H1 (cell line): ENCODE measurements around the gene SPATA22. TPM values are rescaled to one million over a fixed set of nuclear protein-coding genes. Genes with fewer than 3 reads are reported as not detected.

Source experiments
- CTCF ChIA-PET: fragments of 300-600 bp; sonication (Branson Sonifier 250); formaldehyde crosslinking; loops from one replicate; lab custom pipeline; 2021; ENCODE audit not compliant: partially characterized antibody; lab: Charles Lee
- POLR2A ChIA-PET: fragments of 300-600 bp; sonication (Branson Sonifier 250); formaldehyde crosslinking; loops from one replicate; lab custom pipeline; 2021; ENCODE audit warnings: inconsistent platforms; ENCODE audit not compliant: partially characterized antibody; lab: Charles Lee
- DNase-seq, 2 experiments: peaks; one replicate each; pipeline versions ENCODE4 v3.0.0 to v3.0.0-alpha.2; 2010 to 2022; ENCODE audit warnings: low spot score in 2 of 2, low read depth in 1 of 2, mixed read lengths in 1 of 2
- FAIRE-seq: peaks from 2 replicates; lab custom pipeline; 2011; peaks lifted over from hg19 to GRCh38; lab: Jason Lieb, UNC
- H2AFZ ChIP-seq: 2 replicates; pipeline ENCODE4 v1.8.1; 2012; ENCODE audit warnings: low read length, inconsistent platforms
- H2AK5ac ChIP-seq: 2 replicates; pipeline ENCODE4 v1.6.1; 2013; ENCODE audit warnings: low read depth, low read length
- H2BK120ac ChIP-seq: replicated peaks from 2 replicates; pipeline ENCODE3; 2013; ENCODE audit warnings: low read depth, low read length, inconsistent platforms
- H2BK12ac ChIP-seq: 2 replicates; pipeline ENCODE4 v1.6.1; 2013; ENCODE audit warnings: low read depth, low read length
- H2BK15ac ChIP-seq: 2 replicates; pipeline ENCODE4 v1.6.1; 2013; ENCODE audit warnings: low read length
- H2BK20ac ChIP-seq: 2 replicates; pipeline ENCODE4 v1.6.1; 2013; ENCODE audit warnings: low read length
- H2BK5ac ChIP-seq: 2 replicates; pipeline ENCODE4 v1.6.1; 2013; ENCODE audit warnings: low read depth, low read length
- H3K14ac ChIP-seq: 2 replicates; pipeline ENCODE4 v1.6.1; 2013; ENCODE audit warnings: inconsistent platforms; ENCODE audit not compliant: insufficient read length
- H3K18ac ChIP-seq: 2 replicates; pipeline ENCODE4 v1.6.1; 2013; ENCODE audit warnings: low read length; ENCODE audit errors: extremely low read depth
- H3K23ac ChIP-seq: 2 replicates; pipeline ENCODE4 v1.6.1; 2013; ENCODE audit warnings: inconsistent platforms; ENCODE audit not compliant: insufficient read length
- H3K23me2 ChIP-seq: 2 replicates; pipeline ENCODE4 v1.6.1; 2013; ENCODE audit warnings: low read depth, low read length
- H3K27ac ChIP-seq: 2 replicates; pipeline ENCODE4 v1.6.1; 2011; ENCODE audit warnings: low read depth, low read length, inconsistent platforms
- H3K27me3 ChIP-seq, 4 experiments: replicated peaks in 1 of 4; 1 replicate in 1 of 4; 2 replicates in 3 of 4; pipeline versions ENCODE4 v1.6.1 to v1.8.1; 2011 to 2013; ENCODE audit warnings: low read length in 3 of 4, mild to moderate bottlenecking in 3 of 4, inconsistent platforms in 2 of 4, mixed read lengths in 2 of 4, moderate library complexity in 1 of 4; ENCODE audit not compliant: control insufficient read depth in 3 of 4, insufficient read depth in 3 of 4; ENCODE audit errors: extremely low read depth in 1 of 4
- H3K36me3 ChIP-seq, 4 experiments: 2 replicates each; pipeline versions ENCODE4 v1.6.1 to v1.8.1; 2011 to 2013; ENCODE audit warnings: mild to moderate bottlenecking in 4 of 4, low read length in 3 of 4, moderate library complexity in 2 of 4, control low read depth in 1 of 4, inconsistent platforms in 1 of 4; ENCODE audit not compliant: insufficient read depth in 4 of 4, control insufficient read depth in 2 of 4
- H3K4ac ChIP-seq: replicated peaks from 2 replicates; pipeline ENCODE3; 2013; ENCODE audit warnings: low read length, low read depth, mixed read lengths, inconsistent platforms; ENCODE audit not compliant: insufficient read length
- H3K4me1 ChIP-seq, 4 experiments: replicated peaks in 1 of 4; 1 replicate in 1 of 4; 2 replicates in 3 of 4; pipeline versions ENCODE4 v1.6.1 to v1.8.1; 2011 to 2013; ENCODE audit warnings: low read length in 3 of 4, inconsistent platforms in 2 of 4, mixed read lengths in 1 of 4; ENCODE audit not compliant: insufficient read depth in 4 of 4, control insufficient read depth in 3 of 4
- H3K4me2 ChIP-seq, 2 experiments: 2 replicates each; pipeline versions ENCODE4 v1.6.1 to v1.8.1; 2011 to 2013; ENCODE audit warnings: low read depth in 2 of 2, low read length in 2 of 2, control low read depth in 1 of 2, inconsistent platforms in 1 of 2, mild to moderate bottlenecking in 1 of 2; ENCODE audit not compliant: insufficient read depth in 1 of 2
- H3K4me3 ChIP-seq, 4 experiments: fragments of 200-600, 300-600 bp in 1 of 4; sonication (generic), shearing (Covaris generic), sonication (Bioruptor Twin) in 1 of 4; 2 replicates each; pipeline versions ENCODE4 v1.5.1 to v1.8.1; 2011 to 2016; ENCODE audit warnings: low read length in 4 of 4, low read depth in 3 of 4, control low read depth in 2 of 4, inconsistent platforms in 2 of 4, mild to moderate bottlenecking in 2 of 4, mixed read lengths in 1 of 4, moderate library complexity in 1 of 4; ENCODE audit not compliant: insufficient read depth in 2 of 4; ENCODE audit errors: extremely low read depth in 1 of 4
- H3K56ac ChIP-seq: replicated peaks from 2 replicates; pipeline ENCODE3; 2013; ENCODE audit warnings: low read depth, mild to moderate bottlenecking, mixed read lengths, low read length, inconsistent platforms; ENCODE audit not compliant: insufficient read length
- H3K79me1 ChIP-seq: 2 replicates; pipeline ENCODE4 v1.6.1; 2013; ENCODE audit warnings: low read depth, low read length, control low read depth
- H3K79me2 ChIP-seq, 2 experiments: 2 replicates each; pipeline versions ENCODE4 v1.6.1 to v1.8.1; 2012 to 2013; ENCODE audit warnings: low read length in 2 of 2, mild to moderate bottlenecking in 2 of 2, inconsistent platforms in 1 of 2; ENCODE audit not compliant: insufficient read depth in 2 of 2, control insufficient read depth in 1 of 2
- H3K9ac ChIP-seq, 4 experiments: replicated peaks in 1 of 4; 1 replicate in 1 of 4; 2 replicates in 3 of 4; pipeline versions ENCODE4 v1.6.1 to v1.8.1; 2011 to 2013; ENCODE audit warnings: low read depth in 3 of 4, low read length in 3 of 4, control low read depth in 2 of 4, mild to moderate bottlenecking in 2 of 4, moderate library complexity in 2 of 4, inconsistent platforms in 1 of 4; ENCODE audit errors: extremely low read depth in 1 of 4
- H3K9me3 ChIP-seq, 2 experiments: 2 replicates each; pipeline versions ENCODE4 v1.6.1 to v1.8.1; 2012 to 2013; ENCODE audit warnings: mild to moderate bottlenecking in 2 of 2, moderate library complexity in 2 of 2, control low read depth in 1 of 2, inconsistent platforms in 1 of 2, low read depth in 1 of 2, low read length in 1 of 2, mixed read lengths in 1 of 2; ENCODE audit not compliant: insufficient read depth in 2 of 2
- H4K20me1 ChIP-seq, 2 experiments: replicated peaks in 1 of 2; 2 replicates each; pipeline versions ENCODE3 to v1.8.1; 2011 to 2013; ENCODE audit warnings: inconsistent platforms in 2 of 2, low read length in 2 of 2, mild to moderate bottlenecking in 1 of 2; ENCODE audit not compliant: insufficient read depth in 2 of 2, control insufficient read depth in 1 of 2
- H4K5ac ChIP-seq: 2 replicates; pipeline ENCODE4 v1.6.1; 2013; ENCODE audit warnings: low read length, low read depth, mixed read lengths, inconsistent platforms; ENCODE audit not compliant: insufficient read length
- H4K8ac ChIP-seq: 2 replicates; pipeline ENCODE4 v1.8.0; 2013; ENCODE audit warnings: mild to moderate bottlenecking, moderate library complexity, low read length, inconsistent platforms; ENCODE audit not compliant: insufficient read depth; ENCODE audit errors: extremely low read depth
- H4K91ac ChIP-seq: replicated peaks from 2 replicates; pipeline ENCODE3; 2013; ENCODE audit warnings: low read length, mixed read lengths, inconsistent platforms; ENCODE audit not compliant: insufficient read length
- ASH2L ChIP-seq: fragments of 200-600, 300-600 bp; sonication (generic); IDR thresholded peaks from one replicate; pipeline ENCODE4 v1.7.1; 2017; ENCODE audit warnings: low read length
- CHD1 ChIP-seq: IDR thresholded peaks from 2 replicates; pipeline ENCODE4 v1.6.1; 2012; ENCODE audit warnings: low read depth, low read length, improper control_type of control experiment
- WGBS, 2 experiments: shearing (Covaris generic) in 1 of 2; methylation state at CpG; one replicate each; pipeline versions ENCODE4 v1.1.6 to v1.1.7; 2013 to 2015; ENCODE audit warnings: low lambda C conversion rate in 2 of 2, mixed read lengths in 2 of 2, inconsistent platforms in 1 of 2, low coverage in 1 of 2, missing lambda C conversion rate in 1 of 2; ENCODE audit not compliant: insufficient replicate concordance in 2 of 2, insufficient coverage in 1 of 2, insufficient read length in 1 of 2; ENCODE audit errors: extremely low coverage in 1 of 2, missing lambda C conversion rate in 1 of 2; 5-methylcytosine and 5-hydroxymethylcytosine counted together
- polyA plus RNA-seq, 7 experiments: library from polyadenylated mRNA; depleted of rRNA in 3 of 7; stranded (reverse) in 5 of 7; unstranded in 2 of 7; fragments of >200 nt in 5 of 7; fragments of 200-250 nt in 2 of 7; gene quantifications; 1 replicate in 5 of 7; 2 replicates in 1 of 7; 4 replicates in 1 of 7; pipeline versions ENCODE4 v1.2.1 to v1.2.3, GENCODE V29; 2011 to 2013; ENCODE audit warnings: missing spikeins in 2 of 7, mixed read lengths in 2 of 7
- total RNA-seq: library from RNA; stranded (reverse); fragmentation: NEBNext Ultra II Directional; extraction: Animal tissue kit (Norgen Biotek cat#: 25700); gene quantifications from 2 replicates; pipeline ENCODE4 v1.2.1, GENCODE V29; 2021
- TF ChIP-seq, protein P1 (sequence below): IDR thresholded peaks from 2 replicates; pipeline ENCODE4 v1.6.1; 2012; ENCODE audit warnings: inconsistent platforms

The SPATA22 gene
- total and polyA plus RNA-seq, 2 of the 8 experiments (the other 6 are each of a cell fraction or from before 2014, with no cell fraction given): 0.06 TPM; not detected in 1

- H3K79me1 ChIP-seq: no peaks in the 10 kb centered on the region
- H4K8ac ChIP-seq: no peak overlapping the region
- H2AFZ ChIP-seq: 0 out of 2 replicates have a peak overlapping the region, but pooled peaks have one; percentile 31
- FAIRE-seq: no peak
- H3K4me1 ChIP-seq: peaks cover 9 to 22% (median 14%) of the 10 kb centered on the region in 4 experiments
- H3K27ac ChIP-seq: no peak overlapping the region
- H3K18ac ChIP-seq: peak overlapping the region; percentile 13; the same call in 1 of the 2 replicates
- WGBS, 2 experiments: 78% methylated on average over 23 of the region's 23 CpGs; no CpG with 5 or more reads in 1 of the 2 experiments
- no peaks in the 10 kb centered on the region for H3K9me3 ChIP-seq
- no peak overlapping the region for H3K4ac ChIP-seq
- H2BK20ac ChIP-seq: 0 out of 2 replicates have a peak overlapping the region, but pooled peaks have one; percentile 86
- H2BK15ac ChIP-seq: peak overlapping the region; percentile 81; the same call in 1 of the 2 replicates
- no peaks in the 10 kb centered on the region; a peak in 2 of 7 replicates for H3K27me3 ChIP-seq
- no peak overlapping the region for H3K56ac ChIP-seq
- H3K79me2 ChIP-seq: no peaks in the 10 kb centered on the region
- H2BK120ac ChIP-seq: no peak overlapping the region
- H3K4me3 ChIP-seq: no peak overlapping the region
- POLR2A ChIA-PET: interaction anchor here (0.6 to 0.8 kb wide), 2 partner anchors 12 to 463 kb away, joined by 3 to 4 read pairs; no protein-coding TSS in a partner anchor
- CTCF ChIA-PET: interaction anchor here (1.1 kb wide), 1 partner anchor 23 kb away, joined by 3 read pairs; no protein-coding TSS in a partner anchor
- no peak overlapping the region for H4K5ac ChIP-seq
- no peak overlapping the region for H2AK5ac ChIP-seq
- no peak overlapping the region for H2BK5ac ChIP-seq
- H4K20me1 ChIP-seq: no peaks in the 10 kb centered on the region
- peak overlapping the region; percentile 3 to 50; a peak in 1 of 4 replicates for H3K4me2 ChIP-seq
- TF ChIP-seq ASH2L (peak; percentile 4), CHD1 (no peak)
- TF ChIP-seq, protein P1, sequence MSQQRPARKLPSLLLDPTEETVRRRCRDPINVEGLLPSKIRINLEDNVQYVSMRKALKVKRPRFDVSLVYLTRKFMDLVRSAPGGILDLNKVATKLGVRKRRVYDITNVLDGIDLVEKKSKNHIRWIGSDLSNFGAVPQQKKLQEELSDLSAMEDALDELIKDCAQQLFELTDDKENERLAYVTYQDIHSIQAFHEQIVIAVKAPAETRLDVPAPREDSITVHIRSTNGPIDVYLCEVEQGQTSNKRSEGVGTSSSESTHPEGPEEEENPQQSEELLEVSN: peak; percentile 78
- no peaks in the 10 kb centered on the region for H3K23me2 ChIP-seq
- H3K14ac ChIP-seq: no peak overlapping the region
- no peak overlapping the region for H2BK12ac ChIP-seq
- H3K36me3 ChIP-seq: no peaks in the 10 kb centered on the region
- no peak overlapping the region for H3K23ac ChIP-seq
- no peak for DNase-seq
- no peak overlapping the region for H3K9ac ChIP-seq
- H4K91ac ChIP-seq: no peak overlapping the region
Observed at GRCh38 chr17:3513305-3514035, 41.9 kb upstream of the SPATA22 start.
